DND-41 (cell line): ENCODE measurements around the gene IPCEF1.

ENCODE experiments used
- CTCF ChIP-seq: IDR thresholded peaks from 2 replicates; pipeline ENCODE4 v1.5.1; 2012; ENCODE audit warnings: borderline replicate concordance, low read length, moderate library complexity, mild to moderate bottlenecking; ENCODE audit not compliant: poor library complexity, severe bottlenecking; ENCODE audit errors: extremely low read depth
- EZH2 ChIP-seq: IDR thresholded peaks from 3 replicates; pipeline ENCODE4 v1.6.1; 2012; ENCODE audit warnings: borderline replicate concordance, low read depth, mild to moderate bottlenecking, moderate library complexity, low read length, inconsistent platforms; ENCODE audit not compliant: severe bottlenecking

GRCh38 chr6:154230393-154230792 is 126.2 kb downstream of the IPCEF1 start:
- no peak for TF ChIP-seq CTCF
- no peak for TF ChIP-seq EZH2
